HL-60 (cell line): ENCODE results near the gene FBXO34.

Experiments
- DNase-seq, 2 experiments: peaks; one replicate each; pipeline ENCODE4 v3.0.0-alpha.2; 2010 to 2020; ENCODE audit warnings: low read depth in 1 of 2, low spot score in 1 of 2
- H3K27ac ChIP-seq: fragments of 250-450 bp; sonication (Bioruptor Pico); replicated peaks from 2 replicates; pipeline ENCODE4 v1.5.1; 2020; ENCODE audit warnings: mild to moderate bottlenecking, moderate library complexity
- H3K27me3 ChIP-seq: fragments of 250-450 bp; sonication (Bioruptor Pico); 2 replicates; pipeline ENCODE4 v1.5.1; 2021; ENCODE audit warnings: mild to moderate bottlenecking, moderate library complexity; ENCODE audit not compliant: insufficient read depth, poor library complexity, severe bottlenecking
- H3K4me3 ChIP-seq: replicated peaks from 2 replicates; pipeline ENCODE4 v1.5.1; 2011; ENCODE audit warnings: mild to moderate bottlenecking, control low read depth, low read length; ENCODE audit not compliant: insufficient read depth
- CTCF ChIP-seq: IDR thresholded peaks from one replicate; pipeline ENCODE4 v1.5.1; 2011; ENCODE audit warnings: low read length, control low read depth, inconsistent platforms; ENCODE audit not compliant: insufficient read depth
- GABPA ChIP-seq: IDR thresholded peaks from 2 replicates; pipeline ENCODE4 v1.6.1; 2012; ENCODE audit warnings: low read depth
- POLR2AphosphoS5 ChIP-seq: IDR thresholded peaks from 2 replicates; pipeline ENCODE4 v1.6.1; 2012; ENCODE audit warnings: low read depth
- SPI1 ChIP-seq: IDR thresholded peaks from 2 replicates; pipeline ENCODE4 v1.6.1; 2012; ENCODE audit warnings: low read depth, mild to moderate bottlenecking, borderline replicate concordance
- TF ChIP-seq, protein P1 (sequence below): IDR thresholded peaks from 2 replicates; pipeline ENCODE4 v1.6.1; 2012; ENCODE audit warnings: low read depth; ENCODE audit not compliant: insufficient replicate concordance

FBXO34 gene

GRCh38 chr14:55356913-55357312 lies 85.7 kb downstream of the FBXO34 start:
- Histone ChIP-seq H3K4me3 (no peak overlapping the region), H3K27ac (no peak overlapping the region), H3K27me3 (no peaks in the 10 kb centered on the region)
- DNase-seq = peak; percentile 21 to 44
- TF ChIP-seq CTCF (no peak), POLR2AphosphoS5 (0 out of 2 replicates have a peak, but pooled peaks have one; percentile 30)

DNA sequence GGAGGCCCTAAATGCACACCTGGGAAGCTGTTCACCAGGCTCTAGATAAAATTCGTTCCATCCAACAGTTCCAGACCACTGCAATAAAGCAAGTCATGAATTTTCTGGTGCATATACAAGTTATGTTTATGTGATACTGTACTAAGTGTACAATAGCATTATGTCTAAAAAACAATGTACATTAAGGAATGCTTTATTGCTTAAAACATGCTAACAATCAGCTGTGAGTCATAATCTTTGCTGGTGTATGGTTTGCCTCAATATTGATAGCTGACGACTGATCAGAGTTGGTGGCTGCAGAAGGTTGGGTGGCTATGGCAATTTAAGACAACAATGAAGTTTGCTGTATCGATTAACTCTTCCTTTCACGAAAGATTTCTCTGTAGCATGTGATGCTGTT lies 88.1 kb downstream of the FBXO34 start:
- Histone ChIP-seq H3K4me3 (no peak overlapping the region), H3K27ac (no peak overlapping the region), H3K27me3 (no peaks in the 10 kb centered on the region)
- no peak for DNase-seq
- TF ChIP-seq POLR2AphosphoS5 (no peak), SPI1 (no peak), GABPA (no peak), CTCF (no peak)
- TF ChIP-seq, protein P1, sequence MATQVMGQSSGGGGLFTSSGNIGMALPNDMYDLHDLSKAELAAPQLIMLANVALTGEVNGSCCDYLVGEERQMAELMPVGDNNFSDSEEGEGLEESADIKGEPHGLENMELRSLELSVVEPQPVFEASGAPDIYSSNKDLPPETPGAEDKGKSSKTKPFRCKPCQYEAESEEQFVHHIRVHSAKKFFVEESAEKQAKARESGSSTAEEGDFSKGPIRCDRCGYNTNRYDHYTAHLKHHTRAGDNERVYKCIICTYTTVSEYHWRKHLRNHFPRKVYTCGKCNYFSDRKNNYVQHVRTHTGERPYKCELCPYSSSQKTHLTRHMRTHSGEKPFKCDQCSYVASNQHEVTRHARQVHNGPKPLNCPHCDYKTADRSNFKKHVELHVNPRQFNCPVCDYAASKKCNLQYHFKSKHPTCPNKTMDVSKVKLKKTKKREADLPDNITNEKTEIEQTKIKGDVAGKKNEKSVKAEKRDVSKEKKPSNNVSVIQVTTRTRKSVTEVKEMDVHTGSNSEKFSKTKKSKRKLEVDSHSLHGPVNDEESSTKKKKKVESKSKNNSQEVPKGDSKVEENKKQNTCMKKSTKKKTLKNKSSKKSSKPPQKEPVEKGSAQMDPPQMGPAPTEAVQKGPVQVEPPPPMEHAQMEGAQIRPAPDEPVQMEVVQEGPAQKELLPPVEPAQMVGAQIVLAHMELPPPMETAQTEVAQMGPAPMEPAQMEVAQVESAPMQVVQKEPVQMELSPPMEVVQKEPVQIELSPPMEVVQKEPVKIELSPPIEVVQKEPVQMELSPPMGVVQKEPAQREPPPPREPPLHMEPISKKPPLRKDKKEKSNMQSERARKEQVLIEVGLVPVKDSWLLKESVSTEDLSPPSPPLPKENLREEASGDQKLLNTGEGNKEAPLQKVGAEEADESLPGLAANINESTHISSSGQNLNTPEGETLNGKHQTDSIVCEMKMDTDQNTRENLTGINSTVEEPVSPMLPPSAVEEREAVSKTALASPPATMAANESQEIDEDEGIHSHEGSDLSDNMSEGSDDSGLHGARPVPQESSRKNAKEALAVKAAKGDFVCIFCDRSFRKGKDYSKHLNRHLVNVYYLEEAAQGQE = no peak

DNA sequence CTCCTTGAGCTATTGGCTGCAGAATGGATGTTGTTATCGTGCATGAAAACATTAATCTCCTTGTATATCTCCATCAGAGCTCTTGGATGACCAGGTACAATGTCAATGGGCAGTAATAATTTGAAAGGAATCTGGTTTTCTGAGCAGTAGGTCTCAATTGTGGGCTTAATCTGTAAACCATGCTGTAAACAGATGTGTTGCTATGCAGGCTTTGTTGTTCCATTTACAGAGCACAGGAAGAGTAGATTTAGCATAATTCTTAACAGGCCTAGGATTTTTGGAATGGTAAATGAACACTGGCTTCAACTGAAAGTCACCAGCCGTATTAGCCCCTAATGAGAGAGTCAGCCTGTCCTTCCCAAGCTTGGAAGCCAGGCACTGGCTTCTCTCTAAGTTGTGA lies 90.0 kb downstream of the FBXO34 start:
- DNase-seq = no peak
- TF ChIP-seq POLR2AphosphoS5 (no peak), CTCF (no peak), SPI1 (no peak), GABPA (no peak)
- TF ChIP-seq, protein P1 = no peak
- Histone ChIP-seq H3K27ac (no peak overlapping the region), H3K27me3 (no peaks in the 10 kb centered on the region), H3K4me3 (no peak overlapping the region)

DNA sequence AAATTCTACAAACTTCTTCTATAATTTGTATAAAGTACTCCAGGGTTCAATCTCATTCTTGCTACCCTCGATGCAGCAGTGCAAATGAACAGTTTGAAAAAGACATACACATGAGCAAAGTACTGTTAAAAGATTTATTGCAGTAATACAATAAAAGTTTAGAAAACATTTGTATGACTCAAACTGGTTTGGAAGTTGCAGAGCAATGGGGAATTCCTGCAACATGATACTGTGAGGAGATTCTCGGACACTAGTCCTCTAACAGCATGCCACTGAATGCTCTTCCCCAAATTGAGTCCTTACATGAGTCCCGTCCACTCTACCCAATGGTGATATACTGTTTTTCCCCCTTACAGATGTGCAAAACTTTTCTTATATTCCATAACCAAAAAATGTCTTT lies 95.0 kb downstream of the FBXO34 start:
- DNase-seq = no peak
- TF ChIP-seq GABPA = no peak
- TF ChIP-seq CTCF = no peak
- TF ChIP-seq, protein P1 = no peak
- no peak for TF ChIP-seq SPI1
- TF ChIP-seq POLR2AphosphoS5 = no peak
- no peak overlapping the region for H3K27ac ChIP-seq
- H3K27me3 ChIP-seq = no peaks in the 10 kb centered on the region
- H3K4me3 ChIP-seq = no peak overlapping the region
